GM21717 (cell line): Measurements from ENCODE around the gene RHOT1.
"Not testable (repeated sequence)": the region's sequence is repeated elsewhere in the genome, so short reads cannot be mapped to it uniquely, and the experiment has no call there.

Experiments used
- ATAC-seq: cut with Tn5 transposase; IDR thresholded peaks from one replicate; pipeline ENCODE4 v1.9.1; 2021; ENCODE audit warnings: mild to moderate bottlenecking, moderate library complexity; ENCODE audit not compliant: unreplicated experiment

The RHOT1 gene

GRCh38 chr17:32123782-32124181 is 18.5 kb upstream of the RHOT1 start:
- no peak for ATAC-seq

GRCh38 chr17:32124985-32125847 is 17.1 kb upstream of the RHOT1 start:
- no peak for ATAC-seq

- no peak for ATAC-seq
Observed at GRCh38 chr17:32125848-32126153, 16.5 kb upstream of the RHOT1 start.

GRCh38 chr17:32126325-32126724 is 16.0 kb upstream of the RHOT1 start:
- no peak for ATAC-seq

GRCh38 chr17:32126746-32127145 is 15.6 kb upstream of the RHOT1 start:
- ATAC-seq: no peak

GRCh38 chr17:32127158-32127897 is 15.0 kb upstream of the RHOT1 start:
- ATAC-seq: peak; percentile 81

GRCh38 chr17:32128470-32128869 is 13.8 kb upstream of the RHOT1 start:
- ATAC-seq: not testable (repeated sequence)

GRCh38 chr17:32135497-32136117 is 6.7 kb upstream of the RHOT1 start:
- ATAC-seq: not testable (repeated sequence)

GRCh38 chr17:32136856-32137255 is 5.4 kb upstream of the RHOT1 start:
- no peak for ATAC-seq

GRCh38 chr17:32139504-32139903 is 2.8 kb upstream of the RHOT1 start:
- not testable (repeated sequence) for ATAC-seq

GRCh38 chr17:32141258-32141657 is 1.0 kb upstream of the RHOT1 start:
- no peak for ATAC-seq

GRCh38 chr17:32141679-32142037 is 644 bp upstream of the RHOT1 start:
- ATAC-seq: no peak

GRCh38 chr17:32142857-32143526 is 690 bp downstream of the RHOT1 start:
- peak; percentile 17 for ATAC-seq

- ATAC-seq: no peak
Observed at GRCh38 chr17:32143527-32143870, 1.2 kb downstream of the RHOT1 start.

GRCh38 chr17:32144442-32144841 is 2.1 kb downstream of the RHOT1 start:
- not testable (repeated sequence) for ATAC-seq

- ATAC-seq: no peak
Observed at GRCh38 chr17:32148351-32148750, 6.0 kb downstream of the RHOT1 start.

- ATAC-seq: no peak
Observed at GRCh38 chr17:32150358-32150757, 8.1 kb downstream of the RHOT1 start.

GRCh38 chr17:32152130-32152529 is 9.8 kb downstream of the RHOT1 start:
- no peak for ATAC-seq

GRCh38 chr17:32155896-32156295 is 13.6 kb downstream of the RHOT1 start:
- ATAC-seq: no peak

GRCh38 chr17:32156656-32157055 is 14.4 kb downstream of the RHOT1 start:
- no peak for ATAC-seq

- no peak for ATAC-seq
Observed at GRCh38 chr17:32157225-32157624, 14.9 kb downstream of the RHOT1 start.
